Esophagus muscularis mucosa (tissue), 4 donors: ENCODE measurements around the gene LTA. TPM values are rescaled to one million over a fixed set of nuclear protein-coding genes. Genes with fewer than 3 reads are reported as not detected.

Source experiments
- DNase-seq: peaks from one replicate; pipeline ENCODE4 v3.0.0-alpha.2; 2017; ENCODE audit errors: extremely low spot score
- H3K27ac ChIP-seq, 4 donors: fragments of 200-600 bp; sonication (generic); replicated peaks in 1 of 4; 1 replicate in 3 of 4; 2 replicates in 1 of 4; pipeline ENCODE4 v1.5.1; 2016 to 2019; ENCODE audit warnings: mild to moderate bottlenecking in 1 of 4
- H3K27me3 ChIP-seq, 4 donors: fragments of 200-600 bp; sonication (generic); one replicate each; pipeline versions ENCODE4 v1.5.1 to v1.6.0; 2016 to 2019
- H3K36me3 ChIP-seq, 4 donors: fragments of 200-600 bp; sonication (generic); one replicate each; pipeline ENCODE4 v1.5.1; 2016 to 2019
- H3K4me1 ChIP-seq, 4 donors: fragments of 200-600 bp; sonication (generic); one replicate each; pipeline ENCODE4 v1.5.1; 2016 to 2019
- H3K4me3 ChIP-seq, 4 donors: fragments of 200-600 bp; sonication (generic); 1 replicate in 2 of 4; 2 replicates in 2 of 4; pipeline ENCODE4 v1.5.1; 2016 to 2019; ENCODE audit warnings: mild to moderate bottlenecking in 4 of 4, moderate library complexity in 1 of 4
- H3K9me3 ChIP-seq, 4 donors: fragments of 200-600 bp; sonication (generic); 1 replicate in 3 of 4; 2 replicates in 1 of 4; pipeline ENCODE4 v1.5.1; 2016 to 2019
- CTCF ChIP-seq, 3 experiments: fragments of 200-600 bp in 2 of 3; fragments of 450-650 bp in 1 of 3; sonication (generic) in 2 of 3; IDR thresholded peaks; one replicate each; pipeline ENCODE4 v1.5.1; 2017 to 2019; ENCODE audit warnings: antibody characterized with exemption in 3 of 3, mild to moderate bottlenecking in 2 of 3, moderate library complexity in 1 of 3
- EP300 ChIP-seq: sonication (generic); formaldehyde crosslinking; IDR thresholded peaks from one replicate; pipeline ENCODE4 v1.6.1; 2017; ENCODE audit warnings: antibody characterized with exemption
- POLR2A ChIP-seq: fragments of 450-650 bp; IDR thresholded peaks from one replicate; pipeline ENCODE4 v1.6.1; 2017; ENCODE audit warnings: antibody characterized with exemption, moderate library complexity, mild to moderate bottlenecking, low read depth
- POLR2AphosphoS5 ChIP-seq, 2 donors: sonication (generic); formaldehyde crosslinking; IDR thresholded peaks; one replicate each; pipeline ENCODE4 v1.6.1; 2017; ENCODE audit warnings: antibody characterized with exemption in 2 of 2
- WGBS: methylation state at CpG from one replicate; pipeline ENCODE4 v1.1.5; 2018; 5-methylcytosine and 5-hydroxymethylcytosine counted together
- intact Hi-C: fragments of 100-400 bp; cut with DNase I; formaldehyde crosslinking; loops from one replicate; pipeline ENCODE4 v1.15.1; 2023
- total RNA-seq, 4 donors: library from RNA; depleted of rRNA; stranded (reverse); fragments of >200 nt; gene quantifications; one replicate each; pipeline versions ENCODE4 v1.1.0 to v1.2.1, GENCODE V29; 2016

LTA gene
- total RNA-seq, 4 donors from 2014 or later = not detected

DNA sequence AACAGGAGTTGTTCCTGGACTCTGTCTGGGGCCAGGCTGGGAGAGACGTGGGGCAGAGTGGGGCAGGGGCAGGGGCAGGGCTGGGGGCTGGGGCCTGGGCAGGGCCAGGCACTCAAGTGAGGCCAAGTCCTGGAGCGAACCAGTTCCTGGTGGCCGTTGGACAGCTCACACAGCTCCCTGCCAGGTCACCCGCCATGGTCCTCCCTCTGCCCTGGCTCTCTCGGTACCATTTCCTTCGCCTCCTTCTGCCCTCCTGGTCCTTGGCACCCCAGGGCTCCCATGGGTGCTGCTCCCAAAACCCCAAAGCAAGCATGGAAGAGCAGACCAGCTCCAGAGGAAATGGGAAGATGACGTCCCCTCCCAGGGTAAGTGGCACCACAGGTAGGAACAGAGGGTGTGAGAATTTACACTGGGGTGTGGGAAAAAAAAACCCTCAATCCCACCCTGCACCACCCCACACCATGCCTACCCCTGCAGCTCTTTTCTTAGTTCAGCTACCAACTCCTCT, 43.2 kb upstream of the LTA start, which contains the start of gene MCCD1:
TSS of gene MCCD1 (plus strand) at position 142 of the 508 bp plus-strand sequence. CDS start at position 195, 53 bp downstream.
- no peak for TF ChIP-seq EP300
- no peak for TF ChIP-seq POLR2A
- no peak for TF ChIP-seq CTCF (IDR thresholded peaks at IDR 0.05)
- TF ChIP-seq POLR2AphosphoS5 (IDR thresholded peaks at IDR 0.05) = no peak
- DNase-seq = no peak
- no peak within 1 kb of the TSS for H3K4me3 ChIP-seq
- 76% methylated on average over 7 of the region's 7 CpGs for WGBS
- no peaks in the 10 kb centered on the region for H3K4me1 ChIP-seq
- no peaks in the 10 kb centered on the region for H3K9me3 ChIP-seq
- peaks cover 32 to 47% (median 46%) of the 10 kb centered on the region in 4 donors for H3K36me3 ChIP-seq
- H3K27ac ChIP-seq = no peak within 1 kb of the TSS
- intact Hi-C loops = no loop called here
- no peaks in the 10 kb centered on the region for H3K27me3 ChIP-seq

DNA sequence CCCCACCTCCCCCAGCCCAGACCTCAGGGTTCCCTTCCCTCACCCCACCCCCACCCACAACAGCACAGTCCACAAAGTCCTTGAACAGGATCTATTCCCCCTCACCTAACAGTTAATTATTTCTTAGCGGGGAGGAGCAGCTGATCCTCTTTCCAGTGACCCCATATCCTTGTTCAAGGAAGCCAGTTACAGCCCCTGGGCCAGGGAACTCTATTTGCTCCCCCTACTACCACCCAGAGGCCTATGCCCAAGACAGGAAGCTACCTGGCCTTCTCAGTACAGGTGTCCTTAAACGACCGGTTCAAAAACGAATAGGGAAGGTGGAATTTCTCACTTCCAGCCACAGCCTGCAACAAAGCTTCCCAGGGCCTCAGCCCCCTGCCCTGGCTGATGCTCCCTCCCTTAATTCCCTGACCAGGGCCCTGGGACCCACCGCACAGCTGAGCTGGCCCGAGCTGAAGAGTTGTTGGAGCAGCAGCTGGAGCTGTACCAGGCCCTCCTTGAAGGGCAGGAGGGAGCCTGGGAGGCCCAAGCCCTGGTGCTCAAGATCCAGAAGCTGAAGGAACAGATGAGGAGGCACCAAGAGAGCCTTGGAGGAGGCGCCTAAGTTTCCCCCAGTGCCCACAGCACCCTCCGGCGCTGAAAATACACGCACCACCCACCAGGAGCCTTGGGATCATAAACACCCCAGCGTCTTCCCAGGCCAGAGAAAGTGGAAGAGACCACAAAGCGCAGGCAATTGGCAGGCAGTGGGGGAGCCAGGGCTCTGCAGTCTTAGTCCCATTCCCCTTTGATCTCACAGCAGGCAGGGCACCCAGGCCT, 42.5 kb upstream of the LTA start:
- DNase-seq = no peak
- Histone ChIP-seq H3K36me3 (peaks cover 38 to 54% (median 53%) of the 10 kb centered on the region in 4 donors), H3K27ac (no peak overlapping the region), H3K27me3 (no peaks in the 10 kb centered on the region), H3K4me1 (no peaks in the 10 kb centered on the region), H3K9me3 (no peaks in the 10 kb centered on the region), H3K4me3 (no peak overlapping the region)
- 45% methylated on average over 7 of the region's 12 CpGs for WGBS
- no peak for TF ChIP-seq CTCF (IDR thresholded peaks at IDR 0.05)
- TF ChIP-seq EP300 = no peak
- TF ChIP-seq POLR2A = no peak
- no peak for TF ChIP-seq POLR2AphosphoS5 (IDR thresholded peaks at IDR 0.05)
- intact Hi-C loops = no loop called here

DNA sequence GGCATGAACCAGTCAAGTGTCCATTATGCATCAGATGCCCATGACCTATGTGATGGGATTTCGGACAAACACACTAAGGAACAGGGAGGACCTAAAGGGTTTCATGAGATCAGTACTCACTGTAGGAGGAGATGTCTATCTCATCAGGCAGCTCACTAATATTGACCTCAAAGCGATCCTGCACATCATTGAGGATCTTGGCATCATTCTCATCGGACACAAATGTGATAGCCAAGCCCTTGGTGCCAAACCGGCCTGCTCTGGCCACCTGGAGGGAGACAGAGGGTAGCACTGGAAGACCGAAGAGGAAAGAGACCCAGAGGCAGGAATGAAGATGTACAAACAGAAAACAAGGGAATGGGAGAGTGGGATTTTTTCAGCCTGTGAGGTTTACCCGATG, 41.4 kb upstream of the LTA start:
- no peak for DNase-seq
- Histone ChIP-seq H3K4me3 (no peak overlapping the region), H3K9me3 (no peaks in the 10 kb centered on the region), H3K36me3 (peaks cover 49 to 65% (median 64%) of the 10 kb centered on the region in 4 donors), H3K27ac (no peak overlapping the region), H3K4me1 (no peaks in the 10 kb centered on the region), H3K27me3 (no peaks in the 10 kb centered on the region)
- intact Hi-C loops = no loop called here
- no peak for TF ChIP-seq CTCF (IDR thresholded peaks at IDR 0.05)
- no peak for TF ChIP-seq POLR2A
- no peak for TF ChIP-seq EP300
- no peak for TF ChIP-seq POLR2AphosphoS5 (IDR thresholded peaks at IDR 0.05)
- 66% methylated on average over 6 of the region's 6 CpGs for WGBS

DNA sequence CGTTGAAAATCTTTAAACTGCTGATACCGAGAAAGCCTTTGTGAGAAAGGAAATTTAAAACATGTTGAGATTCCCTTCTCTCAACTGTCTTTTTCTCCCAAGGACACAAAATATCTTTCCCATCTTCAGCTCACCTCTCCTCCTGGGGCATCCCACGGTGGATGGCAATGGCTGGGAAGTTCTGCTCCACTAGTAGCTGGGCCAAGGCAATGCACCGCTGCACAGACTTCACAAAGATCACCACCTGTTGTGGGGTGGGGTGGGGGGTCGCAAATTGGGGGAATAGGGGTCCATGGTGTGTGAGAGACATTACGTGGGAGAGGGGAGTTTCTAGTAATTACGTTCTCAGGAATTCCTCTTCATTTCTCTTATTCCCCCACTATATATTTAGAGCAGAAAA, 40.9 kb upstream of the LTA start:
- TF ChIP-seq POLR2AphosphoS5 (IDR thresholded peaks at IDR 0.05) = no peak
- TF ChIP-seq EP300 = no peak
- no peak for TF ChIP-seq CTCF (IDR thresholded peaks at IDR 0.05)
- no peak for TF ChIP-seq POLR2A
- Histone ChIP-seq H3K9me3 (no peaks in the 10 kb centered on the region), H3K4me3 (no peak overlapping the region), H3K27ac (no peak overlapping the region), H3K27me3 (no peaks in the 10 kb centered on the region), H3K36me3 (peaks cover 54 to 70% (median 69%) of the 10 kb centered on the region in 4 donors), H3K4me1 (peaks cover 0 to 3% (median 1%) of the 10 kb centered on the region in 4 donors)
- intact Hi-C loops = no loop called here
- DNase-seq = no peak
- WGBS = 77% methylated on average over 7 of the region's 7 CpGs
